ENCODE results near the gene VMP1.

Gene VMP1

GRCh38 chr17:59707149-59707970 lies at the start of gene VMP1, which contains the start of gene PTRH2:
Gene VMP1 (plus strand): TSS chr17:59707654. CDS start chr17:59731447, 23,793 bp downstream.
Gene PTRH2 (minus strand): TSS chr17:59707430. CDS start chr17:59697978, 9,452 bp downstream.
- peak; percentile 83 for DNase-seq

- DNase-seq: no peak
These were observed 41.2 kb upstream of the VMP1 start for GRCh38 chr17:59666235-59666634.

GRCh38 chr17:59668816-59669215 lies 38.6 kb upstream of the VMP1 start:
- DNase-seq: no peak

- no peak for DNase-seq
These were observed 38.0 kb upstream of the VMP1 start for GRCh38 chr17:59669411-59669810.

GRCh38 chr17:59669944-59670343 lies 37.5 kb upstream of the VMP1 start:
- DNase-seq: no peak

- no peak for DNase-seq
These were observed 36.1 kb upstream of the VMP1 start for GRCh38 chr17:59671386-59671785.

- DNase-seq: no peak
These were observed 32.2 kb upstream of the VMP1 start for GRCh38 chr17:59675231-59675630.

- DNase-seq: no peak
These were observed 30.7 kb upstream of the VMP1 start for GRCh38 chr17:59676716-59677115.

- no peak for DNase-seq
These were observed 28.5 kb upstream of the VMP1 start for GRCh38 chr17:59678918-59679317.

GRCh38 chr17:59680314-59680713 lies 27.1 kb upstream of the VMP1 start:
- no peak for DNase-seq

- DNase-seq: no peak
These were observed 24.2 kb upstream of the VMP1 start for GRCh38 chr17:59683283-59683682.

GRCh38 chr17:59684967-59685366 lies 22.5 kb upstream of the VMP1 start:
- no peak for DNase-seq

GRCh38 chr17:59688008-59688407 lies 19.4 kb upstream of the VMP1 start:
- no peak for DNase-seq

GRCh38 chr17:59688496-59688895 lies 19.0 kb upstream of the VMP1 start:
- no peak for DNase-seq

- DNase-seq: no peak
These were observed 13.9 kb upstream of the VMP1 start for GRCh38 chr17:59693582-59693981.

- no peak for DNase-seq
These were observed 13.1 kb upstream of the VMP1 start for GRCh38 chr17:59694344-59694743.

- no peak for DNase-seq
These were observed 11.3 kb upstream of the VMP1 start for GRCh38 chr17:59695945-59696681.

GRCh38 chr17:59696682-59697277 lies 10.7 kb upstream of the VMP1 start:
- DNase-seq: no peak

GRCh38 chr17:59698143-59698542 lies 9.3 kb upstream of the VMP1 start:
- no peak for DNase-seq

- no peak for DNase-seq
These were observed 8.2 kb upstream of the VMP1 start for GRCh38 chr17:59699218-59699617.

- DNase-seq: no peak
These were observed 7.7 kb upstream of the VMP1 start for GRCh38 chr17:59699786-59700185.

- DNase-seq: no peak
These were observed 5.2 kb upstream of the VMP1 start for GRCh38 chr17:59702304-59702703.

GRCh38 chr17:59707971-59708430 lies 547 bp downstream of the VMP1 start:
- no peak for DNase-seq

GRCh38 chr17:59711936-59712335 lies 4.5 kb downstream of the VMP1 start:
- no peak for DNase-seq

Data from activated gamma-delta T cell treated with Interleukin-2 at 50 U/mL for 16 hours (primary cell).